Naive thymus-derived CD4-positive, alpha-beta T cell (primary cell): ENCODE results near the gene TMEM150A. TPM values are rescaled to one million over a fixed set of nuclear protein-coding genes. Genes with fewer than 3 reads are reported as not detected.

ENCODE experiments used
- ATAC-seq: fragments of 150-1000 bp; cut with Tn5 transposase; 2 replicates; pipeline ENCODE4 v1.10.0; 2021; ENCODE audit warnings: mild to moderate bottlenecking, moderate library complexity
- CTCF ChIA-PET: fragments of 350-600 bp; sonication (Branson Sonifier 250); formaldehyde crosslinking; loops from one replicate; lab custom pipeline; 2021; ENCODE audit warnings: antibody characterized with exemption; lab: Charles Lee
- POLR2A ChIA-PET: fragments of 350-600 bp; sonication (Branson Sonifier 250); formaldehyde crosslinking; loops from one replicate; lab custom pipeline; 2021; ENCODE audit warnings: antibody characterized with exemption, inconsistent platforms; lab: Charles Lee
- DNase-seq, 9 donors: peaks; one replicate each; pipeline versions ENCODE4 v3.0.0 to v3.0.0-alpha.2; 2020 to 2022; ENCODE audit warnings: mixed read lengths in 1 of 9
- H3K27ac ChIP-seq: one replicate; pipeline ENCODE4 v1.7.0; 2013; ENCODE audit warnings: mild to moderate bottlenecking, low read depth, low read length, moderate library complexity
- H3K27me3 ChIP-seq, 2 donors: one replicate each; pipeline ENCODE4 v1.7.0; 2013; ENCODE audit warnings: low read length in 2 of 2, mild to moderate bottlenecking in 2 of 2, moderate library complexity in 2 of 2; ENCODE audit not compliant: control insufficient read depth in 2 of 2, insufficient read depth in 2 of 2
- H3K36me3 ChIP-seq, 3 experiments: 1 replicate in 2 of 3; 2 replicates in 1 of 3; pipeline ENCODE4 v1.7.0; 2013; ENCODE audit warnings: low read length in 3 of 3, mild to moderate bottlenecking in 3 of 3, moderate library complexity in 1 of 3; ENCODE audit not compliant: insufficient read depth in 3 of 3, control insufficient read depth in 2 of 3
- H3K4me1 ChIP-seq, 2 donors: one replicate each; pipeline ENCODE4 v1.7.0; 2013; ENCODE audit warnings: low read length in 2 of 2, mild to moderate bottlenecking in 2 of 2, moderate library complexity in 1 of 2; ENCODE audit not compliant: control insufficient read depth in 2 of 2, insufficient read depth in 2 of 2
- H3K4me3 ChIP-seq: 2 replicates; pipeline ENCODE4 v1.7.0; 2013; ENCODE audit warnings: mild to moderate bottlenecking, low read length
- H3K9me3 ChIP-seq, 3 experiments: 1 replicate in 2 of 3; 2 replicates in 1 of 3; pipeline ENCODE4 v1.7.0; 2013; ENCODE audit warnings: low read length in 3 of 3; ENCODE audit not compliant: control insufficient read depth in 2 of 3
- H3K27ac Mint-ChIP-seq, 9 donors: one replicate each; pipeline ENCODE4 v1.8.0; 2020 to 2022; ENCODE audit warnings: mixed read lengths in 9 of 9, mild to moderate bottlenecking in 8 of 9, moderate library complexity in 5 of 9, inconsistent platforms in 2 of 9
- H3K27me3 Mint-ChIP-seq, 5 donors: one replicate each; pipeline ENCODE4 v1.8.0; 2021 to 2022; ENCODE audit warnings: mixed read lengths in 5 of 5, mild to moderate bottlenecking in 1 of 5
- H3K36me3 Mint-ChIP-seq, 5 donors: one replicate each; pipeline ENCODE4 v1.8.0; 2020 to 2022; ENCODE audit warnings: mixed read lengths in 5 of 5, mild to moderate bottlenecking in 3 of 5, inconsistent platforms in 1 of 5
- H3K4me1 Mint-ChIP-seq, 7 donors: one replicate each; pipeline ENCODE4 v1.8.0; 2020 to 2022; ENCODE audit warnings: mixed read lengths in 7 of 7, mild to moderate bottlenecking in 3 of 7, inconsistent platforms in 1 of 7
- H3K4me3 Mint-ChIP-seq, 10 donors: one replicate each; pipeline ENCODE4 v1.8.0; 2020 to 2022; ENCODE audit warnings: mild to moderate bottlenecking in 10 of 10, mixed read lengths in 10 of 10, moderate library complexity in 6 of 10, inconsistent platforms in 2 of 10
- H3K9me3 Mint-ChIP-seq, 11 donors: one replicate each; pipeline ENCODE4 v1.8.0; 2020 to 2022; ENCODE audit warnings: mixed read lengths in 11 of 11, mild to moderate bottlenecking in 4 of 11, inconsistent platforms in 1 of 11, moderate library complexity in 1 of 11
- intact Hi-C, 2 donors: fragments of 100-400 bp; cut with micrococcal nuclease; formaldehyde crosslinking; loops; one replicate each; pipeline ENCODE4 v1.15.1; 2023
- polyA plus RNA-seq, 2 donors: library from polyadenylated mRNA; unstranded; fragments of 300-500 nt; fragmentation: Illumina TruSeq; gene quantifications; one replicate each; pipeline ENCODE4 v1.2.3, GENCODE V29; 2021
- total RNA-seq, 6 experiments: library from RNA in 5 of 6; stranded (reverse) in 5 of 6; gene quantifications; 1 replicate in 5 of 6; 2 replicates in 1 of 6; pipeline ENCODE4 v1.2.3 and lab custom pipeline; 2021 to 2026

The TMEM150A gene
- total and polyA plus RNA-seq, 7 experiments from 2014 or later, result 5.1 to 17.8 (median 11.2) TPM

- Mint-ChIP-seq H3K27ac (no peak overlapping the region), H3K36me3 (peaks cover 0 to 16% (median 8%) of the 10 kb centered on the region in 5 donors), H3K27me3 (no peaks in the 10 kb centered on the region), H3K9me3 (no peaks in the 10 kb centered on the region), H3K4me1 (peaks cover 17 to 42% (median 34%) of the 10 kb centered on the region in 7 donors), H3K4me3 (no peak overlapping the region)
- Histone ChIP-seq H3K4me1 (peaks cover 6 to 8% of the 10 kb centered on the region in 2 donors), H3K4me3 (no peak overlapping the region), H3K36me3 (peaks cover 0 to 33% (median 13%) of the 10 kb centered on the region in 3 experiments), H3K9me3 (no peaks in the 10 kb centered on the region), H3K27me3 (no peaks in the 10 kb centered on the region), H3K27ac (no peak overlapping the region)
- no peak for ATAC-seq
- ChIA-PET POLR2A (interaction anchor here (1.0 to 5.9 kb wide), 6 partner anchors 11 to 203 kb away, joined by 4 to 38 read pairs (median 6); partner anchors contain the start of genes C2orf68, ELMOD3, MAT2A and RETSAT), CTCF (interaction anchor here (0.9 to 3.3 kb wide), 6 partner anchors 47 to 262 kb away, joined by 3 to 30 read pairs (median 4); no protein-coding TSS in a partner anchor)
- DNase-seq, result no peak
- intact Hi-C loops, result no loop called here
Measured at GRCh38 chr2:85557130-85557529, 45.4 kb downstream of the TMEM150A start.

- no peak overlapping the region for H3K4me3 ChIP-seq
- Mint-ChIP-seq H3K9me3 (no peaks in the 10 kb centered on the region), H3K4me3 (no peak overlapping the region), H3K36me3 (peaks cover 0 to 34% (median 13%) of the 10 kb centered on the region in 5 donors), H3K4me1 (peaks cover 7 to 30% (median 26%) of the 10 kb centered on the region in 7 donors), H3K27ac (peak overlapping the region in 1 of 9 donors; percentile 4), H3K27me3 (no peaks in the 10 kb centered on the region)
- DNase-seq, result no peak
- H3K27me3 ChIP-seq, result no peaks in the 10 kb centered on the region
- ATAC-seq, result no peak
- POLR2A ChIA-PET, result interaction anchor here (0.8 to 2.1 kb wide), 5 partner anchors 12 to 228 kb away, joined by 3 to 8 read pairs (median 3); partner anchors contain the start of gene SH2D6
- no peaks in the 10 kb centered on the region for H3K9me3 ChIP-seq
- intact Hi-C loops, result loop anchor here in 1 of 2 donors (5.0 kb wide), 1 partner anchor 248 kb away; no protein-coding TSS in a partner anchor
- peaks cover 0 to under 1% of the 10 kb centered on the region in 2 donors for H3K4me1 ChIP-seq
- H3K27ac ChIP-seq, result no peak overlapping the region
- CTCF ChIA-PET, result interaction anchor here (1.2 to 6.6 kb wide), 5 partner anchors 28 to 165 kb away, joined by 3 to 90 read pairs (median 3); partner anchors contain the start of genes RNF181 and VAMP5
- peaks cover 9 to 51% (median 14%) of the 10 kb centered on the region in 3 experiments for H3K36me3 ChIP-seq
Measured at GRCh38 chr2:85554980-85555612, 47.4 kb downstream of the TMEM150A start.

DNA sequence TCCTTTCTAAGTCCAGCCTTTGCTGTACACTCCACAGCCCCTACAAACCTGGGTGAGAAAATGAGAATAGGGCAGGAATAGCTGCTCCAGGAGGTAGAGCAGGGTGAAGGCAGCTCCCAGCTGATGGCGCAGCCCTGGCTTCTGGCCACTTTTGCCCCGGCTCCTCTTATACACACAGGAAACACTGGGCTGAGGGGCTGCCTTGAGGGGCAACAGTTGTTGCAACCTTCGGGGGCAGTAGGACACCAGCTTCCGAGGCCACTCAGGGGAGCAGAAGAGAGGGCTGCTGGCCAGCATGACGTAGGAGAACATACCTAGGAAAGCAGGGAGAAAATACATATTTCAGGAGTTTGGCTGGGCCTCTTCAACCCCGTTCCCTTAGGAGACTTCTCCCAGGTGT is 49.3 kb downstream of the TMEM150A start:
- H3K36me3 ChIP-seq, result peaks cover 9 to 53% (median 17%) of the 10 kb centered on the region in 3 experiments

GRCh38 chr2:85551698-85552678 is 50.5 kb downstream of the TMEM150A start:
- POLR2A ChIA-PET, result interaction anchor here (0.9 to 5.9 kb wide), 11 partner anchors 9 to 252 kb away, joined by 3 to 70 read pairs (median 7); partner anchors contain the start of genes C2orf68, ELMOD3, GGCX and MAT2A
- Mint-ChIP-seq H3K9me3 (no peaks in the 10 kb centered on the region), H3K4me3 (no peak overlapping the region), H3K36me3 (peaks cover 0 to 31% (median 14%) of the 10 kb centered on the region in 5 donors), H3K4me1 (peaks cover 0 to 10% (median 6%) of the 10 kb centered on the region in 7 donors), H3K27ac (peak overlapping the region in 5 of 9 donors; percentile 12 to 62 (median 38)), H3K27me3 (no peaks in the 10 kb centered on the region)
- Histone ChIP-seq H3K27me3 (no peaks in the 10 kb centered on the region), H3K9me3 (no peaks in the 10 kb centered on the region), H3K36me3 (peaks cover 9 to 50% (median 17%) of the 10 kb centered on the region in 3 experiments), H3K4me3 (no peak overlapping the region), H3K27ac (no peak overlapping the region), H3K4me1 (no peaks in the 10 kb centered on the region)
- CTCF ChIA-PET, result interaction anchor here (0.7 to 6.6 kb wide), 21 partner anchors 8 to 309 kb away, joined by 3 to 163 read pairs (median 5); partner anchors contain the start of genes ELMOD3, GGCX, MAT2A and SH2D6
- intact Hi-C loops, result loop anchor here (1.0 to 5.0 kb wide), 11 partner anchors 9 to 286 kb away; partner anchors contain the start of genes MAT2A (in 2 of the 2), ELMOD3 (in 1 of the 2), GGCX (in 1 of the 2) and RETSAT (in 1 of the 2)
- DNase-seq (peak; percentile 70 to 92 (median 88)), ATAC-seq (peak; percentile 97)

More for the DNA sequence above, 49.3 kb downstream of the TMEM150A start:
- no peaks in the 10 kb centered on the region for H3K27me3 ChIP-seq
- Mint-ChIP-seq H3K27ac (peak overlapping the region in 2 of 9 donors; percentile 26 to 30), H3K36me3 (peaks cover 0 to 32% (median 14%) of the 10 kb centered on the region in 5 donors), H3K27me3 (no peaks in the 10 kb centered on the region), H3K9me3 (no peaks in the 10 kb centered on the region), H3K4me1 (peaks cover 0 to 14% (median 10%) of the 10 kb centered on the region in 7 donors), H3K4me3 (no peak overlapping the region)
- no peaks in the 10 kb centered on the region for H3K9me3 ChIP-seq
- H3K4me1 ChIP-seq, result no peaks in the 10 kb centered on the region
- ChIA-PET CTCF (interaction anchor here (0.7 to 6.6 kb wide), 10 partner anchors 13 to 310 kb away, joined by 3 to 90 read pairs (median 5); partner anchors contain the start of genes MAT2A and SH2D6), POLR2A (interaction anchor here (0.6 to 5.9 kb wide), 4 partner anchors 8 to 253 kb away, joined by 3 to 70 read pairs (median 11); partner anchors contain the start of genes GGCX and MAT2A)
- ATAC-seq (no peak), DNase-seq (no peak)
- no peak overlapping the region for H3K27ac ChIP-seq
- intact Hi-C loops, result loop anchor here in 1 of 2 donors (5.0 kb wide), 1 partner anchor 246 kb away; no protein-coding TSS in a partner anchor
- H3K4me3 ChIP-seq, result no peak overlapping the region

DNA sequence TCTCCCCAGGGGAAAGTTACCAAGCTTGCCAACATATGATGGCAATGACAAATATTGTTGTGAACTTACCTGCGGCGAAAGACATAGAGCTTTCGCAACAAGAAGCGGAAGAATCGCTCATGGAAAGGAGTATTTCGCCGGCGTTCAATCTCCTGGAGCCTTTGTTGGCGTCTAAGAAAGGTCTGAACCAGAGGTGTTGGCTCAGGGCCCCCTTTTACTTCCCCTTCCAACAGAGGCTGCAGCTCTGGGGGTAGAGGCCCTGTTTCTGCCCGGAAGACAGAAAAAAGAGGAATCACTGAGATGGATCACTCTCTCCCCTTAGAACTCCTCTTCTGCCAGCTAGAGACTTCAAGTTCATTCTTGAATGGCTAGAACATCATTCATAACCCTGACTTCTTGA is 52.0 kb downstream of the TMEM150A start:
- Histone ChIP-seq H3K36me3 (peaks cover 9 to 55% (median 17%) of the 10 kb centered on the region in 3 experiments), H3K27ac (no peak overlapping the region), H3K4me3 (no peak overlapping the region), H3K27me3 (no peaks in the 10 kb centered on the region), H3K9me3 (no peaks in the 10 kb centered on the region), H3K4me1 (no peaks in the 10 kb centered on the region)
- Mint-ChIP-seq H3K4me3 (no peak overlapping the region), H3K4me1 (peaks cover 0 to 10% (median 6%) of the 10 kb centered on the region in 7 donors), H3K27me3 (no peaks in the 10 kb centered on the region), H3K36me3 (peaks cover 0 to 31% (median 14%) of the 10 kb centered on the region in 5 donors), H3K9me3 (no peaks in the 10 kb centered on the region), H3K27ac (peak overlapping the region in 1 of 9 donors; percentile 48)
- DNase-seq (no peak), ATAC-seq (no peak)
- CTCF ChIA-PET, result interaction anchor here (0.7 to 6.6 kb wide), 10 partner anchors 9 to 288 kb away, joined by 3 to 163 read pairs (median 5); partner anchors contain the start of genes MAT2A and SH2D6
- POLR2A ChIA-PET, result interaction anchor here (0.6 to 5.9 kb wide), 9 partner anchors 10 to 477 kb away, joined by 3 to 70 read pairs (median 7); partner anchors contain the start of genes ELMOD3, GGCX, MAT2A and RETSAT
- intact Hi-C loops, result loop anchor here in 1 of 2 donors (5.0 kb wide), 1 partner anchor 243 kb away; no protein-coding TSS in a partner anchor
